Activated naive CD8-positive, alpha-beta T cell treated with anti-CD3 and anti-CD28 coated beads for 36 hours (primary cell): Measurements from ENCODE around the gene LST1. TPM values are rescaled to one million over a fixed set of nuclear protein-coding genes. Genes with fewer than 3 reads are reported as not detected.

Experiments
- DNase-seq: peaks from one replicate; pipeline ENCODE4 v3.0.0; 2021
- H3K27ac Mint-ChIP-seq: one replicate; pipeline ENCODE4 v1.8.0; 2022; ENCODE audit warnings: mild to moderate bottlenecking, moderate library complexity, mixed read lengths
- H3K27me3 Mint-ChIP-seq: one replicate; pipeline ENCODE4 v1.8.0; 2022; ENCODE audit warnings: mild to moderate bottlenecking, mixed read lengths
- H3K36me3 Mint-ChIP-seq: one replicate; pipeline ENCODE4 v1.8.0; 2021; ENCODE audit warnings: mild to moderate bottlenecking, mixed read lengths
- H3K4me1 Mint-ChIP-seq: one replicate; pipeline ENCODE4 v1.8.0; 2021; ENCODE audit warnings: mixed read lengths
- H3K4me3 Mint-ChIP-seq: one replicate; pipeline ENCODE4 v1.8.0; 2022; ENCODE audit warnings: mild to moderate bottlenecking, moderate library complexity, mixed read lengths
- H3K9me3 Mint-ChIP-seq: one replicate; pipeline ENCODE4 v1.8.0; 2022; ENCODE audit warnings: mixed read lengths
- total RNA-seq, 2 experiments: library from RNA; stranded (reverse); gene quantifications; one replicate each; pipeline ENCODE4 v1.2.3, GENCODE V29; 2021

LST1 gene
- total RNA-seq, 2 experiments from 2014 or later, result 29.1 TPM

- Mint-ChIP-seq H3K4me3 (no peak overlapping the region), H3K27me3 (no peaks in the 10 kb centered on the region), H3K36me3 (peaks cover 33% of the 10 kb centered on the region), H3K27ac (peak overlapping the region; percentile 43), H3K9me3 (peaks cover 4% of the 10 kb centered on the region), H3K4me1 (peaks cover 63% of the 10 kb centered on the region)
- DNase-seq, result no peak
Measured at GRCh38 chr6:31556307-31556706, 29.8 kb upstream of the LST1 start.

DNA sequence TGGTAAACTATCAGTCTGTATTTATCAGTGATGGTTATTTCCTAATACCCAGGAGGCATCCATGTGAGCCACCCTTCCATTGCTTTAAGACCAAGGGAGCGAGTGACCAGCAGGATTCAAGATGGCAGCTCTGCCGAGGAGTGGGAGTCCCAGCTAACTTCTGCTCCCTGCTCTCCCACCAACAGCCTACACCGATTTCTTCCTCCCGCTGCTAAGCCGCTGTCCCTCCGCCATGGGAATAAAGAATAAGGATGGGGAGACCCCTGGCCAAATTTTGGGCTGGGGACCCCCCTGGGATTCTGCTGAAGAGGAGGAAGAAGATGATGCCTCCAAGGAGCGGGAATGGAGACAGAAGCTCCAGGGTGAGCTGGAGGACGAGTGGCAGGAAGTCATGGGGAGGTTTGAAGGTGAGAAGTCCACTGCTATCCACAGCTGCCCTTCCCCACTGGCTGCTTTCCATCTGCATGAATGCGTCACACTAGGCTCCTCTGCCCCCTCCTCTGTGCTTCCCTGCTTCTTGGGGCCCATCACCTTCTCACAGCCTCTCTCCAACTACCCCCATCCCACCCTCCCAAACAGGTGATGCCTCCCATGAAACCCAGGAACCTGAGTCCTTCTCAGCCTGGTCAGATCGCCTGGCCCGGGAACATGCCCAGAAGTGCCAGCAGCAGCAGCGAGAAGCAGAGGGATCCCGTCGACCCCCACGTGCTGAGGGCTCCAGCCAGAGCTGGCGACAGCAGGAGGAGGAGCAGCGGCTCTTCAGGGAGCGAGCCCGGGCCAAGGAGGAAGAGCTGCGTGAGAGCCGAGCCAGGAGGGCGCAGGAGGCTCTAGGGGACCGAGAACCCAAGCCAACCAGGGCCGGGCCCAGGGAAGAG, 28.4 kb upstream of the LST1 start:
- H3K9me3 Mint-ChIP-seq, result peaks cover 4% of the 10 kb centered on the region
- no peak for DNase-seq
- H3K4me1 Mint-ChIP-seq, result peaks cover 69% of the 10 kb centered on the region
- peak overlapping the region; percentile 92 for H3K27ac Mint-ChIP-seq
- H3K36me3 Mint-ChIP-seq, result peaks cover 41% of the 10 kb centered on the region
- H3K27me3 Mint-ChIP-seq, result no peaks in the 10 kb centered on the region
- peak overlapping the region; percentile 38 for H3K4me3 Mint-ChIP-seq

GRCh38 chr6:31558318-31558625, 27.8 kb upstream of the LST1 start:
- H3K27ac Mint-ChIP-seq, result peak overlapping the region; percentile 92
- peak overlapping the region; percentile 38 for H3K4me3 Mint-ChIP-seq
- no peak for DNase-seq
- H3K27me3 Mint-ChIP-seq, result no peaks in the 10 kb centered on the region
- peaks cover 4% of the 10 kb centered on the region for H3K9me3 Mint-ChIP-seq
- peaks cover 74% of the 10 kb centered on the region for H3K4me1 Mint-ChIP-seq
- peaks cover 45% of the 10 kb centered on the region for H3K36me3 Mint-ChIP-seq

DNA sequence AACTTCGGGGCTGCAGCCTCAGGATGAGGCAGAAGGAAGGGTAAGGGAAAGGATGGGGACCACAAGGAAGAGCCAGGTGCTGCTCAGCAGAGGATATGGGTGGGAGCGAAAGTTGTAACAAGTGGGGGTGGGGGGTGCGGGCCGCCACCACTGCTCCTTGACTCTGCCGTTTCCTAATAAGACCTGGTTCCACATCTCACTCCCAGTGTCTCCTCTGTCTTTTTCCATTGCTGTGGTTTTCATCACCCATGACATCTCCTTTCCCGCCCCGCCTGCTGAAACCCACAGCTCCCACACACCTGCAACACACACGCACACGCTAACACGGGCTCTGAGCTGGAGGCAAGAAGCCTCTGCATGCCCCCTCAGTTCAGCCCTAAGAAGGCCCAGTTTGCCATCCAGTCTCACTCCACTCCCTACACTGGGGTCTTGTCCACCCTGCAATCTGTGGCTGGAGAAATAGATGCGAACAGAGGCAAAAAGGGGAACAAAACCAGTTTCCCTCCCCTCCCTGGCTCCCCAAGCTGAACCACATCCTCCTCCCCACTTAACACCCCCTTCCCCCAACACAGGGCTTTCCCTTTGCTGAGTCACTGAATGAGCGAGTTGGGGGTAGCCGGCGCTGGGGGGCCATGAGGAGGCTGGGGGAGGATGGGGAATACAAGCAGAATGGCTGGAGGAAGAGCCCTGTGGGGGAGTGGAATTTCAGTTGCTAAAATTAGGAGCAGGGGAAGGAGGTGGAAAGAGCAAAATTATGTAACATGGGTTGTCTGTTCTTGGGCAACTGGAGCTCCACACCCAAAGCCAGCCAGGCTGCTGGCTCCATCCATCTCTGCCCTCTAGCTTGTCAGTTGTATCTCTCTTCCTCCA, 27.2 kb upstream of the LST1 start:
- peak overlapping the region; percentile 92 for H3K27ac Mint-ChIP-seq
- H3K36me3 Mint-ChIP-seq, result peaks cover 49% of the 10 kb centered on the region
- peak overlapping the region; percentile 71 for H3K4me3 Mint-ChIP-seq
- H3K9me3 Mint-ChIP-seq, result peaks cover 4% of the 10 kb centered on the region
- peaks cover 80% of the 10 kb centered on the region for H3K4me1 Mint-ChIP-seq
- no peaks in the 10 kb centered on the region for H3K27me3 Mint-ChIP-seq
- DNase-seq, result peak; percentile 79

DNA sequence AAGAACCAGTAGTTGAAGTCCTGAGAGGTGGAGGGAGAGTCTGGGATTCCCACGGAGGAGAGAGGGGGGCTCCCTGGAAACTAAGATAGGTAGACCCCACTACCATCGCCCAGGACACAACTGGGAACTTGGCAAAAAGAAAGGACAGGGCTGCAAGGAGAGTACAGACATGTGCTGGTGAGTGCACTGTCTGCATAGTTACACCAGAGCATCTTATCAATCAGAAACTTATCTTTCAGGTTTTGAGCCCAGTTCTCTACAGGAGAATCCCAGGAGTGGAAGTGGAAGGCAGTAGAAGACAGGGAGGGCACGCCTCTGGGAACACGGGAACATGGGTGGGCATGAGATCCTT, 26.5 kb upstream of the LST1 start:
- Mint-ChIP-seq H3K4me1 (peaks cover 76% of the 10 kb centered on the region), H3K4me3 (peak overlapping the region; percentile 71), H3K27me3 (no peaks in the 10 kb centered on the region), H3K36me3 (peaks cover 48% of the 10 kb centered on the region), H3K9me3 (peaks cover 4% of the 10 kb centered on the region), H3K27ac (peak overlapping the region; percentile 92)
- no peak for DNase-seq

DNA sequence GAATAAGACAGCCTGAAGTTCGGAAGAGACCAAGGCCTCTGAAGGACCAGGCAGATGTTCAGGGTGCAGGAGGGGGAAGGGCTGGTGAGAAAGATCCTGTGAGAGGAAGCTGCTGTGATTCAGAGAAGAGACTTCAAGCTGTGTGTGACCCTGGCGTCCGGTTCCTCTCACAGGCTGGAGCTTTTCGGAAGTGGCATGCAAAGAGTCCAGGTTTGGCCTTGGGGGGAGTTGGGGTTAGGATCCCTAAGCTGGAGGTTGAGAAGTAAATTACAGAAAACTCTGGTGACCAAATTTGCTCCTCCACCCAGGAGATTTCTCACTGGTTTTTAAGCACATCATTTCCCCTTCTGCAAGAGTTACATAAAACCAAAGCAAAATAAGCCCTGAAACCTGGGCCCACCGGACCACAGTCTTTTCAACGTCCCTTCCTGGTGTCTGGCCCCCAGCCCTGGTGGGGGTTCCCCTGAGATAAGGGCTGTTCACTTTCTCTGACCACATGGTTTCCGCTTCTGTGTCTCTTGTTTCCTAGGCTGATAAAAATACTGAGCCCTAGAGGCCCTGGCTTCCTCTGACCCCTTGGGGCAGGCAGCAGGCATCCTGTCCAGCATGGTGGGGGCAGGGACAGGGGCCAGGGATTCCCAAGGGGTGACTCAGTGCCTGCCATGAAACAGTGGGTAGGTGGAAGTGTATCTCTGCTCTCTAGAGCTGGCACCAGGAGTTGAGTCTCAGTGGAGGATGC, 25.9 kb upstream of the LST1 start:
- Mint-ChIP-seq H3K36me3 (peaks cover 51% of the 10 kb centered on the region), H3K27me3 (no peaks in the 10 kb centered on the region), H3K4me1 (peaks cover 77% of the 10 kb centered on the region), H3K4me3 (peak overlapping the region; percentile 71), H3K9me3 (peaks cover 4% of the 10 kb centered on the region), H3K27ac (peak overlapping the region; percentile 92)
- peak; percentile 66 for DNase-seq

DNA sequence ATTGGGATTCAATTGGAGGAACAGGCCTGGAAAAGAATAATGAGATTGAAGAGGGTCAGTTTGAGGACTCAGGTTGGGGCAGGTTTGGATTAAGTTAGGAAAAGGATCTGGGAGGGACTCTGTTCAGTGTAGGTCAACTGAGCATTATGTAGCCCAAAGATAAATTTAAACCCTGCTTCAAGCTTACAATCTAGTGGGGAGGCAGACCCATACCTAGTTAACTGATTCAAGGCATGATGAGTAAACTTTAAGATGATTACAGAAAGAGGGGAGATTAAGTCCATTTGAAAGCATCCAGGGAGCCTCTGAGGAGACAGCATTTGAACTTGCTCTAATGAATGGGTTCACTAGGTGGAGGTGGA, 25.4 kb upstream of the LST1 start:
- Mint-ChIP-seq H3K27ac (peak overlapping the region; percentile 92), H3K9me3 (peaks cover 4% of the 10 kb centered on the region), H3K4me3 (peak overlapping the region; percentile 71), H3K4me1 (peaks cover 82% of the 10 kb centered on the region), H3K36me3 (peaks cover 55% of the 10 kb centered on the region), H3K27me3 (no peaks in the 10 kb centered on the region)
- DNase-seq, result no peak

- no peaks in the 10 kb centered on the region for H3K9me3 Mint-ChIP-seq
- peak overlapping the region; percentile 88 for H3K27ac Mint-ChIP-seq
- peaks cover 41% of the 10 kb centered on the region for H3K36me3 Mint-ChIP-seq
- peaks cover 69% of the 10 kb centered on the region for H3K4me1 Mint-ChIP-seq
- no peaks in the 10 kb centered on the region for H3K27me3 Mint-ChIP-seq
- peak overlapping the region; percentile 59 for H3K4me3 Mint-ChIP-seq
- DNase-seq, result no peak
Measured at GRCh38 chr6:31567531-31568370, 18.3 kb upstream of the LST1 start.

DNA sequence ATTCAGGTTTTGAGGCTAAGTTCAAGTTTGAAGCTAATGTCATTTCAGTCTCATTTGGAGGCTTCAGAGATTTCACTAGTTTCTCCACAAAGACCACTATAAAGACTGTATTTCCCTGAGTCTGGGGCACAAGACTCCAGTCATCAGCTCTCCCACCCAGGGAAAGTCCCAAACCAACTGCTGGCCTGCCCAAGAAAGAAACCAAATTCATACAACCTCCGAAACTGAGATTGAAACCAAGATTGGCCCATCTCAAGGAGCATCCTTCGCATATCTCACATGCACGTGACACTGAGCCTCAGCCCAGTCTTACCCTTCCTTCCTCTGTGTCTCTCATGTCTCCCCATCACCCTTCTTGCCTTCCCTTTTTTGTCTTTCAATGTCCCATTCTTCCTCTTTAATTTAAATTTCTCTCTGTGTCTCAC, 17.5 kb upstream of the LST1 start:
- peak; percentile 81 for DNase-seq
- H3K27ac Mint-ChIP-seq, result peak overlapping the region; percentile 88
- H3K36me3 Mint-ChIP-seq, result peaks cover 42% of the 10 kb centered on the region
- H3K9me3 Mint-ChIP-seq, result no peaks in the 10 kb centered on the region
- H3K4me1 Mint-ChIP-seq, result peaks cover 69% of the 10 kb centered on the region
- H3K27me3 Mint-ChIP-seq, result no peaks in the 10 kb centered on the region
- H3K4me3 Mint-ChIP-seq, result peak overlapping the region; percentile 59

DNA sequence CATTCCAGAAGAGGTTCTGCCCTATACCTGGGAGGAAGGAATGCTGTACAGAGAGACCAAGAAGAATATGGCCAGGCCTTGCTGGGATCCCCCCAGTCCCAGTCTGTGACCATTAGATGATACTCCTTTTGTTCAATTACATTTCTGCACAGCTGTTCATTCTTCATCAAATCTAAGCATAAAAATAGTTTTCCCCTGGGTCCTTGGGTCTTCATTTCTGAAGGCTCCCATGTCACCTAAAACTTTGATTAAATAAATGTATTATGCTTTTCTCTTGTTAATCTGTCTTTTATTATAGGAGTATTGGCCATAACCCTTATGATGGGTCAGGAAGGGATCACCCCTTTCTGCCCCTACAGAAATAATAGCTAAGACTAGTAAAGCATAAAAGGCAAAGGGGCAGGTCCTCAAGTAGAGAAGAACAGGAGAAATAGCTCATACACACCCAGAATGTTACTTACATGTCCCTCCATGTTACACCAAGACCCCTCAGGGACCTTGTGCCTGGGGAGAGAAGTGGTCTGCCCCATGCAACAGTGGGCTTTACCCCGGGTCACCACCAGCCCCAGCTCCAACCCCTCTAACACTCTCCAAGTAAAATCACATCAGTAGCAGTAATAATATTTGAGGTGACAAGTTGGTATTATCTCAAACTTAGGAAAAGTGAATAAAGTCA, 16.1 kb upstream of the LST1 start:
- no peak for DNase-seq
- peaks cover 41% of the 10 kb centered on the region for H3K36me3 Mint-ChIP-seq
- H3K9me3 Mint-ChIP-seq, result no peaks in the 10 kb centered on the region
- H3K4me3 Mint-ChIP-seq, result peak overlapping the region; percentile 38
- no peaks in the 10 kb centered on the region for H3K27me3 Mint-ChIP-seq
- peak overlapping the region; percentile 40 for H3K27ac Mint-ChIP-seq
- H3K4me1 Mint-ChIP-seq, result peaks cover 74% of the 10 kb centered on the region

GRCh38 chr6:31572041-31572911, 13.8 kb upstream of the LST1 start, which contains the start of gene LTA:
Gene LTA, plus strand, starts transcription at chr6:31572289. Its CDS starts 454 bp downstream, at chr6:31572743.
- peaks cover 72% of the 10 kb centered on the region for H3K4me1 Mint-ChIP-seq
- H3K4me3 Mint-ChIP-seq, result peak within 1 kb of the TSS; percentile 93
- peak within 1 kb of the TSS; percentile 99 for H3K27ac Mint-ChIP-seq
- peak; percentile 82 for DNase-seq
- H3K27me3 Mint-ChIP-seq, result no peaks in the 10 kb centered on the region
- H3K9me3 Mint-ChIP-seq, result no peaks in the 10 kb centered on the region
- H3K36me3 Mint-ChIP-seq, result peaks cover 56% of the 10 kb centered on the region

DNA sequence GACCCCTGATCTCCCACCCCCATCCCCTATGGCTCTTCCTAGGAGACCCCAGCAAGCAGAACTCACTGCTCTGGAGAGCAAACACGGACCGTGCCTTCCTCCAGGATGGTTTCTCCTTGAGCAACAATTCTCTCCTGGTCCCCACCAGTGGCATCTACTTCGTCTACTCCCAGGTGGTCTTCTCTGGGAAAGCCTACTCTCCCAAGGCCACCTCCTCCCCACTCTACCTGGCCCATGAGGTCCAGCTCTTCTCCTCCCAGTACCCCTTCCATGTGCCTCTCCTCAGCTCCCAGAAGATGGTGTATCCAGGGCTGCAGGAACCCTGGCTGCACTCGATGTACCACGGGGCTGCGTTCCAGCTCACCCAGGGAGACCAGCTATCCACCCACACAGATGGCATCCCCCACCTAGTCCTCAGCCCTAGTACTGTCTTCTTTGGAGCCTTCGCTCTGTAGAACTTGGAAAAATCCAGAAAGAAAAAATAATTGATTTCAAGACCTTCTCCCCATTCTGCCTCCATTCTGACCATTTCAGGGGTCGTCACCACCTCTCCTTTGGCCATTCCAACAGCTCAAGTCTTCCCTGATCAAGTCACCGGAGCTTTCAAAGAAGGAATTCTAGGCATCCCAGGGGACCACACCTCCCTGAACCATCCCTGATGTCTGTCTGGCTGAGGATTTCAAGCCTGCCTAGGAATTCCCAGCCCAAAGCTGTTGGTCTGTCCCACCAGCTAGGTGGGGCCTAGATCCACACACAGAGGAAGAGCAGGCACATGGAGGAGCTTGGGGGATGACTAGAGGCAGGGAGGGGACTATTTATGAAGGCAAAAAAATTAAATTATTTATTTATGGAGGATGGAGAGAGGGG, 12.6 kb upstream of the LST1 start:
- no peak for DNase-seq
- peaks cover 66% of the 10 kb centered on the region for H3K4me1 Mint-ChIP-seq
- H3K4me3 Mint-ChIP-seq, result peak overlapping the region; percentile 93
- peaks cover 61% of the 10 kb centered on the region for H3K36me3 Mint-ChIP-seq
- no peaks in the 10 kb centered on the region for H3K9me3 Mint-ChIP-seq
- H3K27me3 Mint-ChIP-seq, result no peaks in the 10 kb centered on the region
- peak overlapping the region; percentile 99 for H3K27ac Mint-ChIP-seq
